Cardiac ventricle fibroblast (primary cell): ENCODE data around the gene CFAP119. TPM values are rescaled to one million over a fixed set of nuclear protein-coding genes. Genes with fewer than 3 reads are reported as not detected.

ENCODE experiments used
- total RNA-seq: library from RNA; depleted of rRNA; stranded (reverse); fragments of >200 nt; gene quantifications from 2 replicates; pipeline ENCODE4 v1.2.3, GENCODE V29; 2015

The CFAP119 gene
- 0.62 and 0.93 TPM in 2 replicates for total RNA-seq

DNA sequence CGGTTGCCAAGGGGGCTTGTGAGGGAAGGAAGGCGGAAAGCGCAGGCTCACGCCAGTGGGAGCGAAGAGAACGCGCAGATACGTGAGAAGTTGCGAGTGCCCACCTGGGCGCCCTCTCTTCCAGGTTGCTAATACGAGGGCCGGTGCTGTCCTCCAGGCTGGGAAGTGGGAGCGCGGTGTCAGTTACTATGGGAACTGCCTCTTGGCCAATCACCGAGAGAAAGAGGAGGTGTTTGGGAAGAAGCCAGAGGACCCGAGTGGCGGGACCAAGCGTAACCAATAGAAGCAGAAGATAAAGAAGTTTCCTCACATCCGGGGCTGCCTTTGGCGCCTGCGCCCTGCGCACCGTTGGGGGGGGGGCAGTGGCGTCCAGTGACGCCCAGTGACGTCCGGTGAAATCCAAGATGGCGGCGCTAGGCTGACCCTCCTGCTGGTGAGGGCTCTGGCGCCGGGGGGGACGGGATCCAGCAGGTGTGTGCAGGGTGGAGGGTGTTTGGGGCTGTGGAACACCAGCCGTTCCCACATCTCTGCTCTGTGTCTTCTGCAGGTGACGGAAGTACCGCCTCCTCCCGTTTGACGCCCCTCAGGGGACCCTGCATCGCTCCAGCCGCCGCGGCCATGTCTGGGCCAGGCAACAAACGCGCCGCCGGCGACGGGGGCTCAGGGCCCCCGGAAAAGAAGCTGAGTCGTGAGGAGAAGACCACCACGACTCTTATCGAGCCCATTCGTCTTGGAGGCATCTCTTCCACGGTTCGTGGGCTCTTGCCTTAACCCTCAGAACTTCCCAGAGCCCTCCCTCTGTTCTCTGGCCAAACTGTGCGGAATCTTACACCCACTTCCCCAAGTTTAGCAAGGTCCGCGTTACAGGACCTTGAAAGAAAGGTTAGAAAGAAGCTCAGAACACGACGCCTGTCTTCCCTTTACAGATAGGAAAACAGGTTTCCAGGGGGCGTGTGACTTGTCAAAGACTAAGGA, at the start of gene CFAP119, which contains the start of gene RNF40:
Gene CFAP119, minus strand, starts transcription at position 135 of the 975 bp plus-strand sequence. CDS start 314 bp downstream, outside the sequence.
Gene RNF40, plus strand, starts transcription at position 395 of the 975 bp plus-strand sequence. Its CDS starts 224 bp downstream, at position 619.

DNA sequence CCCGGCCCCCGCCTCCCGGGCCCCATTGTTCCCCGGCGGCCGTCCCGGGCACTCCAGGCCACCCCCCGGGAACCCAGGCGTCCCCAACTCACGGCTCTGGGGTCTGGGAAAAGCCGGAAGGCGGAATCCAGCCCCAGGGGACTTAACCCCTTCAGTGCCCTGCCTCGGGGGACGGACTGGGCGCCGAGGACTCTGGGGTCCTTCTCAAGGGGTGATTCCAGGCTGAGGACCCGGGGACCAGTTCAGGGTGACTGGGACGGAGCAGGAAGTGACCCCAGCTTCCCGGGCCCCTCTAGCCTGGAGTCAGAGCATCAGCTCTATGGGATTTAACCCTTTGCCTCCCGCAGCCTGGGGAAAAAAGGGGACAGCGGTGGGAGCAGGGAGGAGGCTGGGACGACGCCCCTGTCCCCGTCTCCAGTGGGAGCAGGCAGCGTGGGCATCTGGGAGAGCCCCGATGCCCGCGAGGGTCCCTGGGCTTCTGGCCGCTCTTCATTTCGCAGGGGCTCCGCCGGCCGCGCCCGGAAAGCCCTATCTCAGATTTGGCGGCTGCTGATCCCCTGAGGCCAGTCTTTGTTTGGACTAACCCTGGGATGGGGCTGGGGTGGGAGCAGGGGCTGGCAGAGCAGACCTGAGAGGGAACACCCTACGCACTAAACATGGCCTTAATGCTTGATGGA, 25.2 kb upstream of the CFAP119 start, which contains the start of gene ZNF629:
Gene ZNF629, minus strand, starts transcription at position 270 of the 677 bp plus-strand sequence. CDS start 2,723 bp downstream, outside the sequence.

DNA sequence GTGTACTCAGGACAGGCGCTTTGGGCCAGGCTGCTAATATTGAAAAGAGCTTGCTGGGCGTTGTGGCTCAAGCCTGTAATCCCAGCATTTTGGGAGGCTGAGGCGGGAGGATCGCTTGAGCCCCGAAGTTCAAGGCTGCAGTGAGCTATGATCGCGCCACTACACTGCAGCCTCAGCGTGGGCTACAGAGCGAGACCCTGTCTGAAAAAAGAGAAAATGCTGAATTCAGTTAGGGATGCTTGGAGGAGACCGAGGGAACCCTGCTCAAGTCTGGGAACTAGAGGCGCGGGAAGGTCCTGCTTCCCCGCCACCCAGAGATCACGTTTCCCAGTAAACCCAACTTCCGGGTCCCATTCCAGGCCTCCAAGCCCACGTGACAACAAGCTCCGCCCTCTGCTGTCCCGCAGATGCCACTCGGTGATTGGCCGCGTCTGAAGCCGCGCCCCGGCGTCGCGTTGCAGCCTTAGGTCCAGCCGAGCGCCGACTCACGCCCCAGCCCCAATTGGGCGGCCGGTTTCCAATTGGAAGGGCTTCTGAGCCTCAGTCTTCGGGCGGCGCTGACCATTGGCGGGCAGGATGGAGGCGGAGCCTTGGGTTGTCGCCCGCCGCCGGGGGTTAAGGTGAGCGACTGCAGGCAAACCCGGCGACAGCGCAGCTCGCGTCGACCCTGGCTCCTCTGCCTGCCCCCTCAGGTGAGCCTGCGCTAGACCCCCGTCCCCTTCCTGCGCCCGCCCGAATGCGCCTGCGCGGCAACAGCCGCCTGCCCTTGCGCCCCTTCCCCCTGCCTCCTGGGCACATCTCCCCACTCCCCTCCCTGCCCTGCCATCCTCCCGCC, 13.8 kb downstream of the CFAP119 start, which contains the start of gene PHKG2:
Gene PHKG2, plus strand, starts transcription at position 627 of the 835 bp plus-strand sequence. CDS start 396 bp downstream, outside the sequence.

Other genes with a start within 250 kb of the CFAP119 start
- gene ZNF768, start 235.5 kb downstream of the CFAP119 start, total RNA-seq: 15.4 and 18.7 TPM in 2 replicates
- gene ZNF747, start 227.2 kb downstream of the CFAP119 start, total RNA-seq: 7.8 and 10.0 TPM in 2 replicates
- gene ZNF764, start 203.7 kb downstream of the CFAP119 start, total RNA-seq: 7.9 and 8.9 TPM in 2 replicates
- gene ZNF688, start 190.3 kb downstream of the CFAP119 start, total RNA-seq: 10.4 and 11.6 TPM in 2 replicates
- 6.8 and 18.9 TPM in 2 replicates for gene ZNF785, start 176.4 kb downstream of the CFAP119 start, total RNA-seq
- gene ZNF689, start 151.7 kb downstream of the CFAP119 start, total RNA-seq: 7.1 and 9.8 TPM in 2 replicates
- gene PRR14, start 111.1 kb downstream of the CFAP119 start, total RNA-seq: 16.0 and 24.8 TPM in 2 replicates
- gene FBRS, start 103.6 kb downstream of the CFAP119 start, total RNA-seq: 25.1 and 30.0 TPM in 2 replicates
- 21.4 and 34.3 TPM in 2 replicates for gene SRCAP, start 62.9 kb downstream of the CFAP119 start, total RNA-seq
- gene PHKG2, start 13.6 kb downstream of the CFAP119 start, total RNA-seq: 13.2 and 17.8 TPM in 2 replicates
- 68.0 and 87.4 TPM in 2 replicates for gene RNF40, start 260 bp upstream of the CFAP119 start, total RNA-seq
- 11.7 and 15.0 TPM in 2 replicates for gene ZNF629, start 25.1 kb upstream of the CFAP119 start, total RNA-seq
- 29.7 and 36.9 TPM in 2 replicates for gene BCL7C, start 132.0 kb upstream of the CFAP119 start, total RNA-seq
- 2.0 and 3.6 TPM in 2 replicates for gene CTF1, start 134.6 kb upstream of the CFAP119 start, total RNA-seq
- gene FBXL19, start 161.5 kb upstream of the CFAP119 start, total RNA-seq: 13.2 and 13.7 TPM in 2 replicates
- 45.4 and 48.9 TPM in 2 replicates for gene ORAI3, start 187.0 kb upstream of the CFAP119 start, total RNA-seq
- 5.2 and 6.2 TPM in 2 replicates for gene SETD1A, start 195.7 kb upstream of the CFAP119 start, total RNA-seq
- 11.1 and 11.7 TPM in 2 replicates for gene HSD3B7, start 223.1 kb upstream of the CFAP119 start, total RNA-seq
- 0.25 and 0.29 TPM in 2 replicates for gene STX1B, start 248.6 kb upstream of the CFAP119 start, total RNA-seq